Gastrocnemius medialis (tissue), 4 donors: ENCODE data around the gene FNDC3B.

Experiments used
- POLR2A ChIP-seq, 2 donors: fragments of 450-650 bp; IDR thresholded peaks; one replicate each; pipeline ENCODE4 v1.6.1; 2017; ENCODE audit warnings: antibody characterized with exemption in 2 of 2, mild to moderate bottlenecking in 2 of 2, moderate library complexity in 2 of 2
- TF ChIP-seq, protein P1 (sequence below), 5 experiments: fragments of 450-650 bp in 3 of 5; fragments of 200-600 bp in 2 of 5; sonication (generic) in 2 of 5; IDR thresholded peaks in 4 of 5; conservative IDR thresholded peaks in 1 of 5; 1 replicate in 4 of 5; 2 replicates in 1 of 5; pipeline ENCODE4 v1.5.1; 2016 to 2019; ENCODE audit warnings: antibody characterized with exemption in 5 of 5, mild to moderate bottlenecking in 3 of 5, moderate library complexity in 3 of 5

- TF ChIP-seq, protein P1, sequence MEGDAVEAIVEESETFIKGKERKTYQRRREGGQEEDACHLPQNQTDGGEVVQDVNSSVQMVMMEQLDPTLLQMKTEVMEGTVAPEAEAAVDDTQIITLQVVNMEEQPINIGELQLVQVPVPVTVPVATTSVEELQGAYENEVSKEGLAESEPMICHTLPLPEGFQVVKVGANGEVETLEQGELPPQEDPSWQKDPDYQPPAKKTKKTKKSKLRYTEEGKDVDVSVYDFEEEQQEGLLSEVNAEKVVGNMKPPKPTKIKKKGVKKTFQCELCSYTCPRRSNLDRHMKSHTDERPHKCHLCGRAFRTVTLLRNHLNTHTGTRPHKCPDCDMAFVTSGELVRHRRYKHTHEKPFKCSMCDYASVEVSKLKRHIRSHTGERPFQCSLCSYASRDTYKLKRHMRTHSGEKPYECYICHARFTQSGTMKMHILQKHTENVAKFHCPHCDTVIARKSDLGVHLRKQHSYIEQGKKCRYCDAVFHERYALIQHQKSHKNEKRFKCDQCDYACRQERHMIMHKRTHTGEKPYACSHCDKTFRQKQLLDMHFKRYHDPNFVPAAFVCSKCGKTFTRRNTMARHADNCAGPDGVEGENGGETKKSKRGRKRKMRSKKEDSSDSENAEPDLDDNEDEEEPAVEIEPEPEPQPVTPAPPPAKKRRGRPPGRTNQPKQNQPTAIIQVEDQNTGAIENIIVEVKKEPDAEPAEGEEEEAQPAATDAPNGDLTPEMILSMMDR (IDR thresholded peaks at IDR 0.05 in 4 of 5, conservative IDR thresholded peaks at IDR 0.05 in 1 of 5): no peak
- TF ChIP-seq POLR2A (IDR thresholded peaks at IDR 0.05): no peak
Measured at GRCh38 chr3:172223870-172224269, 184.5 kb downstream of the FNDC3B start.
